Lower lobe of right lung (tissue), 2 donors: Measurements from ENCODE around the gene C9. TPM values are rescaled to one million over a fixed set of nuclear protein-coding genes. Genes with fewer than 3 reads are reported as not detected.

Experiments
- ATAC-seq, 2 donors: fragments of 200-7000 bp; cut with Tn5 transposase; one replicate each; pipeline ENCODE4 v1.9.1; 2020 to 2022; ENCODE audit warnings: mild to moderate bottlenecking in 2 of 2, moderate library complexity in 2 of 2
- DNase-seq: peaks from one replicate; pipeline ENCODE4 v3.0.0-alpha.2; 2020
- H3K27ac ChIP-seq: fragments of 200-600 bp; one replicate; pipeline ENCODE4 v1.8.0; 2022
- H3K27me3 ChIP-seq: fragments of 200-600 bp; one replicate; pipeline ENCODE4 v1.8.0; 2022; ENCODE audit warnings: low read depth
- H3K36me3 ChIP-seq: fragments of 200-600 bp; one replicate; pipeline ENCODE4 v1.8.0; 2022; ENCODE audit warnings: mild to moderate bottlenecking
- H3K4me1 ChIP-seq: fragments of 200-600 bp; one replicate; pipeline ENCODE4 v1.8.0; 2022
- H3K4me3 ChIP-seq: fragments of 200-600 bp; one replicate; pipeline ENCODE4 v1.8.0; 2022; ENCODE audit warnings: mild to moderate bottlenecking
- H3K9me3 ChIP-seq: fragments of 200-600 bp; one replicate; pipeline ENCODE4 v1.8.0; 2022
- CTCF ChIP-seq: fragments of 200-600 bp; IDR thresholded peaks from one replicate; pipeline ENCODE4 v1.8.0; 2022; ENCODE audit warnings: antibody characterized with exemption, mild to moderate bottlenecking
- intact Hi-C: fragments of 100-400 bp; cut with DNase I; formaldehyde crosslinking; loops from one replicate; pipeline ENCODE4 v1.11.0; 2022
- total RNA-seq: library from RNA; stranded (reverse); fragmentation: NEBNext Ultra II Directional; extraction: Animal tissue kit (Norgen Biotek cat#: 25700); gene quantifications from one replicate; pipeline ENCODE4 v1.2.1, GENCODE V29; 2021
- donor health status: DM: no; HTN: yes; CAD: no; lungs with severe emphysema.

C9 gene
- total RNA-seq, 1 donor from 2014 or later: 0.27 TPM

GRCh38 chr5:39381376-39381775 is 17.1 kb upstream of the C9 start:
- H3K36me3 ChIP-seq: peaks cover 78% of the 10 kb centered on the region
- H3K4me3 ChIP-seq: no peak overlapping the region
- intact Hi-C loops: no loop called here
- no peaks in the 10 kb centered on the region for H3K9me3 ChIP-seq
- TF ChIP-seq CTCF: no peak
- no peaks in the 10 kb centered on the region for H3K4me1 ChIP-seq
- DNase-seq (no peak), ATAC-seq (no peak)
- no peaks in the 10 kb centered on the region for H3K27me3 ChIP-seq
- H3K27ac ChIP-seq: no peak overlapping the region

GRCh38 chr5:39379693-39380092 is 15.4 kb upstream of the C9 start:
- no peak for ATAC-seq
- no peak overlapping the region for H3K4me3 ChIP-seq

GRCh38 chr5:39377613-39378012 is 13.3 kb upstream of the C9 start:
- H3K36me3 ChIP-seq: peaks cover 88% of the 10 kb centered on the region
- intact Hi-C loops: loop anchor here (10.0 kb wide), 1 partner anchor 167 kb away; no protein-coding TSS in a partner anchor
- DNase-seq (no peak), ATAC-seq (no peak)
- H3K9me3 ChIP-seq: no peaks in the 10 kb centered on the region
- H3K27ac ChIP-seq: no peak overlapping the region
- H3K4me1 ChIP-seq: no peaks in the 10 kb centered on the region
- no peak for TF ChIP-seq CTCF
- no peaks in the 10 kb centered on the region for H3K27me3 ChIP-seq
- H3K4me3 ChIP-seq: no peak overlapping the region

More at GRCh38 chr5:39379693-39380092, 15.4 kb upstream of the C9 start:
- Histone ChIP-seq H3K36me3 (peaks cover 84% of the 10 kb centered on the region), H3K4me1 (no peaks in the 10 kb centered on the region), H3K27me3 (no peaks in the 10 kb centered on the region), H3K9me3 (no peaks in the 10 kb centered on the region), H3K27ac (no peak overlapping the region)
- intact Hi-C loops: loop anchor here (10.0 kb wide), 1 partner anchor 165 kb away; no protein-coding TSS in a partner anchor
- DNase-seq: no peak
- TF ChIP-seq CTCF: no peak

- intact Hi-C loops: loop anchor here (10.0 kb wide), 1 partner anchor 168 kb away; no protein-coding TSS in a partner anchor
- ATAC-seq (peak; percentile 74 to 82), DNase-seq (no peak)
- no peak overlapping the region for H3K27ac ChIP-seq
- peaks cover 86% of the 10 kb centered on the region for H3K36me3 ChIP-seq
- H3K4me1 ChIP-seq: no peaks in the 10 kb centered on the region
- no peaks in the 10 kb centered on the region for H3K9me3 ChIP-seq
- no peaks in the 10 kb centered on the region for H3K27me3 ChIP-seq
- TF ChIP-seq CTCF: peak; percentile 72
- H3K4me3 ChIP-seq: no peak overlapping the region
Observed at GRCh38 chr5:39376293-39376714, 12.0 kb upstream of the C9 start.

GRCh38 chr5:39373791-39374190 is 9.5 kb upstream of the C9 start:
- ATAC-seq (peak; percentile 34 to 61), DNase-seq (no peak)
- Histone ChIP-seq H3K36me3 (peaks cover 77% of the 10 kb centered on the region), H3K4me1 (no peaks in the 10 kb centered on the region), H3K27me3 (no peaks in the 10 kb centered on the region), H3K27ac (no peak overlapping the region), H3K4me3 (no peak overlapping the region), H3K9me3 (no peaks in the 10 kb centered on the region)
- TF ChIP-seq CTCF: no peak
- intact Hi-C loops: loop anchor here (10.0 kb wide), 1 partner anchor 171 kb away; no protein-coding TSS in a partner anchor

- peaks cover 58% of the 10 kb centered on the region for H3K36me3 ChIP-seq
- H3K4me3 ChIP-seq: no peak overlapping the region
- no peaks in the 10 kb centered on the region for H3K27me3 ChIP-seq
- TF ChIP-seq CTCF: no peak
- no peak for ATAC-seq
- H3K4me1 ChIP-seq: no peaks in the 10 kb centered on the region
- no peak overlapping the region for H3K27ac ChIP-seq
- no peak for DNase-seq
- no peaks in the 10 kb centered on the region for H3K9me3 ChIP-seq
- intact Hi-C loops: loop anchor here (10.0 kb wide), 1 partner anchor 174 kb away; no protein-coding TSS in a partner anchor
Observed at GRCh38 chr5:39371367-39371635, 7.0 kb upstream of the C9 start.
